Upper lobe of left lung (tissue), 6 donors: ENCODE data around the gene EAF1. TPM values are rescaled to one million over a fixed set of nuclear protein-coding genes. Genes with fewer than 3 reads are reported as not detected.
"Not testable (repeated sequence)": the region's sequence is repeated elsewhere in the genome, so short reads cannot be mapped to it uniquely, and the experiment has no call there.

Experiments used
- ATAC-seq, 2 donors: fragments of 200-7000 bp; cut with Tn5 transposase; one replicate each; pipeline ENCODE4 v1.9.1; 2022; ENCODE audit warnings: mild to moderate bottlenecking in 2 of 2, moderate library complexity in 2 of 2; ENCODE audit not compliant: low FRiP score in 2 of 2
- DNase-seq, 2 donors: peaks; one replicate each; pipeline ENCODE4 v3.0.0-alpha.2; 2019 to 2020
- H3K27ac ChIP-seq, 4 donors: fragments of 200-600 bp; sonication (generic); one replicate each; pipeline ENCODE4 v1.5.1; 2016 to 2019
- H3K27me3 ChIP-seq, 4 donors: fragments of 200-600 bp; sonication (generic); one replicate each; pipeline ENCODE4 v1.5.1; 2017 to 2019
- H3K36me3 ChIP-seq, 4 donors: fragments of 200-600 bp; sonication (generic); one replicate each; pipeline ENCODE4 v1.5.1; 2016 to 2019
- H3K4me1 ChIP-seq, 4 donors: fragments of 200-600 bp; sonication (generic); one replicate each; pipeline ENCODE4 v1.5.1; 2018 to 2019
- H3K4me3 ChIP-seq, 4 donors: fragments of 200-600 bp; sonication (generic); one replicate each; pipeline ENCODE4 v1.5.1; 2017 to 2019; ENCODE audit warnings: mild to moderate bottlenecking in 2 of 4, moderate library complexity in 1 of 4
- H3K9me3 ChIP-seq, 4 donors: fragments of 200-600 bp; sonication (generic); one replicate each; pipeline ENCODE4 v1.5.1; 2018 to 2019
- CTCF ChIP-seq, 6 experiments: fragments of 450-650 bp in 4 of 6; fragments of 200-600 bp in 2 of 6; sonication (generic) in 2 of 6; IDR thresholded peaks; one replicate each; pipeline ENCODE4 v1.5.1; 2016 to 2019; ENCODE audit warnings: antibody characterized with exemption in 6 of 6
- EP300 ChIP-seq, 4 donors: sonication (generic); formaldehyde crosslinking; IDR thresholded peaks; one replicate each; pipeline ENCODE4 v1.5.1; 2017; ENCODE audit warnings: antibody characterized with exemption in 4 of 4, control low read depth in 2 of 4
- POLR2A ChIP-seq, 4 donors: fragments of 450-650 bp; IDR thresholded peaks; one replicate each; pipeline ENCODE4 v1.5.1; 2016 to 2017; ENCODE audit warnings: antibody characterized with exemption in 4 of 4, mild to moderate bottlenecking in 2 of 4
- POLR2AphosphoS5 ChIP-seq, 2 donors: sonication (generic); formaldehyde crosslinking; IDR thresholded peaks; one replicate each; pipeline ENCODE4 v1.5.1; 2017; ENCODE audit warnings: antibody characterized with exemption in 2 of 2
- WGBS, 2 donors: methylation state at CpG; one replicate each; pipeline ENCODE4 v1.1.5; 2017 to 2018; 5-methylcytosine and 5-hydroxymethylcytosine counted together
- total RNA-seq, 6 donors: library from RNA; depleted of rRNA in 4 of 6; stranded (reverse); fragments of >200 nt in 4 of 6; gene quantifications; one replicate each; pipeline versions ENCODE4 v1.1.0 to v1.2.1, GENCODE V29; 2016 to 2021
- donor health status: DM: no; HTN: no; CAD: no; lungs with moderate emphysema.
- donor health status: DM: no; HTN: yes; CAD: no; lungs with severe emphysema.

EAF1 gene
- total RNA-seq, 6 donors from 2014 or later, result 21.1 to 45.1 (median 31.7) TPM

- Histone ChIP-seq H3K4me3 (no peak overlapping the region), H3K27me3 (no peaks in the 10 kb centered on the region), H3K9me3 (peaks cover 0 to 3% (median 0%) of the 10 kb centered on the region in 4 donors), H3K4me1 (no peaks in the 10 kb centered on the region), H3K36me3 (no peaks in the 10 kb centered on the region), H3K27ac (no peak overlapping the region)
- ATAC-seq (no peak), DNase-seq (no peak)
- TF ChIP-seq CTCF (IDR thresholded peaks at IDR 0.05) (no peak), POLR2AphosphoS5 (IDR thresholded peaks at IDR 0.05) (no peak), POLR2A (IDR thresholded peaks at IDR 0.05) (no peak), EP300 (IDR thresholded peaks at IDR 0.05) (no peak)
Observed at GRCh38 chr3:15479400-15480224, 52.2 kb downstream of the EAF1 start.

GRCh38 chr3:15484551-15484950, 57.2 kb downstream of the EAF1 start:
- H3K9me3 ChIP-seq, DNase-seq, H3K4me1 ChIP-seq, H3K27ac ChIP-seq, H3K36me3 ChIP-seq, H3K27me3 ChIP-seq, ATAC-seq, H3K4me3 ChIP-seq: not testable (repeated sequence)
- 91 to 97% methylated on average over 6 of the region's 6 CpGs for WGBS, 2 donors

- 81 to 96% methylated on average over 2 of the region's 2 CpGs for WGBS, 2 donors
- Histone ChIP-seq H3K27me3 (no peaks in the 10 kb centered on the region), H3K9me3 (no peaks in the 10 kb centered on the region), H3K27ac (no peak overlapping the region), H3K4me3 (no peak overlapping the region), H3K4me1 (no peaks in the 10 kb centered on the region), H3K36me3 (no peaks in the 10 kb centered on the region)
- ATAC-seq, result no peak
- TF ChIP-seq POLR2A (IDR thresholded peaks at IDR 0.05), result no peak
- no peak for TF ChIP-seq EP300 (IDR thresholded peaks at IDR 0.05)
- TF ChIP-seq POLR2AphosphoS5 (IDR thresholded peaks at IDR 0.05), result no peak
- no peak for TF ChIP-seq CTCF (IDR thresholded peaks at IDR 0.05)
- DNase-seq, result no peak
Observed at GRCh38 chr3:15486020-15486419, 58.6 kb downstream of the EAF1 start.

- no peak for DNase-seq
- Histone ChIP-seq H3K9me3 (no peaks in the 10 kb centered on the region), H3K27ac (no peak overlapping the region), H3K36me3 (no peaks in the 10 kb centered on the region), H3K4me1 (no peaks in the 10 kb centered on the region), H3K4me3 (no peak overlapping the region), H3K27me3 (no peaks in the 10 kb centered on the region)
- WGBS, 2 donors, result 86 to 89% methylated on average over 4 of the region's 4 CpGs
- ATAC-seq, result no peak
- TF ChIP-seq POLR2AphosphoS5 (IDR thresholded peaks at IDR 0.05) (no peak), POLR2A (IDR thresholded peaks at IDR 0.05) (no peak), EP300 (IDR thresholded peaks at IDR 0.05) (no peak), CTCF (IDR thresholded peaks at IDR 0.05) (no peak)
Observed at GRCh38 chr3:15486979-15487378, 59.6 kb downstream of the EAF1 start.

GRCh38 chr3:15488002-15488401, 60.6 kb downstream of the EAF1 start:
- DNase-seq (peak in 1 of 2 donors; percentile 42), ATAC-seq (no peak)
- Histone ChIP-seq H3K27me3 (no peaks in the 10 kb centered on the region), H3K4me1 (no peaks in the 10 kb centered on the region), H3K36me3 (no peaks in the 10 kb centered on the region), H3K27ac (no peak overlapping the region), H3K9me3 (no peaks in the 10 kb centered on the region), H3K4me3 (no peak overlapping the region)
- TF ChIP-seq CTCF (IDR thresholded peaks at IDR 0.05) (no peak), POLR2A (IDR thresholded peaks at IDR 0.05) (no peak), POLR2AphosphoS5 (IDR thresholded peaks at IDR 0.05) (no peak), EP300 (IDR thresholded peaks at IDR 0.05) (no peak)
- 94 to 95% methylated on average over 9 of the region's 9 CpGs for WGBS, 2 donors
